Measurements from ENCODE around the gene PCP4.

Gene PCP4

DNA sequence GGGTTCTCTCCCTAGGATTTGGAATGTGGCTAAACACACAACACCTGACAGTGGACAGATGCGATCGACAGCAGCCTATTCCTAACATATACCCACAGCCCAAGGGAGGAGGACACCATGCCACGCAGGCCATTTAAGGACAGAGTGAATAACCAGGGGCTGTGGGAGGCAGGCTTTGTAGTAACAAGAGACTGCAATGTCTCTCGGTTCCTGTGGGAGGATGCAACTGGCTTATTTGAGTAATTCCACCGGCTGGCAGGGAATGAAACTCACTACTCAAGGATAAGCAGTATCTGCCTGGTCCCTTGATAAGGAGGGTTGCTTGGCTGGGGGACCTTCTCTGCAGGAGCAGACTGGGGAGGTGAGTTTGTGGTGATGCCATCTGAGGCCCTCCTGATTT is 109.6 kb downstream of the PCP4 start:
- no peak for DNase-seq

Data from suppressor macrophage (primary cell).